ENCODE results near the gene VWA3A. TPM values are rescaled to one million over a fixed set of nuclear protein-coding genes. Genes with fewer than 3 reads are reported as not detected.

VWA3A gene
- total and polyA plus RNA-seq, 12 donors: 0.01 to 1.1 (median 0.28) TPM; not detected in 1

GRCh38 chr16:22205577-22206012, 113.3 kb downstream of the VWA3A start:
- 6 to 8% methylated on average over 11 of the region's 11 CpGs for WGBS, 2 donors
- Histone ChIP-seq H3K9me3 (peaks cover 0 to under 1% (median 0%) of the 10 kb centered on the region in 11 donors), H3K27ac (peak overlapping the region; percentile 6 to 97 (median 92)), H3K4me1 (peaks cover 0 to 47% (median 28%) of the 10 kb centered on the region in 9 donors), H3K27me3 (no peaks in the 10 kb centered on the region), H3K4me3 (peak overlapping the region in 9 of 10 donors; percentile 74 to 97 (median 91)), H3K36me3 (peaks cover 0 to 4% (median 0%) of the 10 kb centered on the region in 9 donors)
- no peak for ATAC-seq
- DNase-seq: no peak
- intact Hi-C loops (cut with DNase I): loop anchor here in 5 of 10 donors (1.0 to 5.0 kb wide), 5 partner anchors 15 to 92 kb away; partner anchors contain the start of gene POLR3E (in 4 of the 5)
- no peak for TF ChIP-seq CTCF (IDR thresholded peaks at IDR 0.05)

DNA sequence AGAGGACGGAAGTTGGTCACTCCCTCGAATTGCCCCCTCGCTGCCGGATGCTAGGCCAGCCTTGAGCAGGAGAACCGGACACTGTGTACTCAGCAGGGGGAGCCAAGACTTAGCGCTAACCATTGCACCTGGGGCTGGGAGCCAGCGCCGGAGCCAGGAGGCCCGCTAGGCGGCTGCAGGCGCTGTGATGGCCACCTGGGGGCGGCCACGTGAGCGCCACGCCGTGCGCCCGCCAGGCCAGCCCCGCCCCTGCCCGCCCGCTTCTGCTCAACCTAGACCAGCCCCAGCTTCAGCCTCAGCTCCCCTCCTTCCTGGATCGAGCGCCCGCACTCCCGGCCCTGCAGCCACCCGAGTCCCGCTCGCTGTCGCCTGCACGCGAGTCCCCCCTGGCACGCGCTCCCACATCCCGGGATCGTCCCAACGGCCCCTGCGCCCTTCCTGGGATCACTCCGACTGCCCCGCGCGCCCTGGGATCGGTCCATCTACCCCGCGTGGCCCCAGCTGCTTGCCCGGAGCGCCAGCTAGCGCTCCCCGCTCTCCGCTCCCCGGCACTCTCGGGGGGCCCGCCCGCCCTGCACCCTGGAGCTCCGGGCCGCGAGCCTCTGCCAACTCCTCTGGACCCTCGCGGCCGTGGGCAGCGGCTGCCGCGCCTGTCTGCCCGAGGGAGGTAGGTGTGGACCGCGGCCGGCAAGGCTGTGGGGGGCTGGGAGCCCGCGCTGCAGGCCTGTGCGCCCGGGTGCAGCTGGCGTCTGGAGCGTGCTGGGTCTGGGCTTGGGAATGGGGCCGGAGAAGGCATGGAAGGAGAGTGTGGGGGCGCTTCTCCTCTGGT, 113.9 kb downstream of the VWA3A start, which contains the start of gene EEF2K:
Gene EEF2K, plus strand, starts transcription at position 266 of the 829 bp plus-strand sequence. CDS start 19,452 bp downstream, outside the sequence.
- intact Hi-C loops (cut with DNase I): loop anchor here in 5 of 10 donors (1.0 to 5.0 kb wide), 5 partner anchors 16 to 91 kb away; partner anchors contain the start of gene POLR3E (in 4 of the 5)
- peaks cover 0 to 52% (median 29%) of the 10 kb centered on the region in 9 donors for H3K4me1 ChIP-seq
- no peaks in the 10 kb centered on the region for H3K27me3 ChIP-seq
- peak; percentile 74 to 96 (median 91) for TF ChIP-seq CTCF (IDR thresholded peaks at IDR 0.05)
- peaks cover 0 to 4% (median 0%) of the 10 kb centered on the region in 9 donors for H3K36me3 ChIP-seq
- DNase-seq (peak; percentile 90 to 93), ATAC-seq (peak; percentile 91 to 96 (median 94))
- peak within 1 kb of the TSS; percentile 84 to 97 (median 92) for H3K27ac ChIP-seq
- H3K9me3 ChIP-seq: peaks cover 0 to 5% (median 0%) of the 10 kb centered on the region in 11 donors
- H3K4me3 ChIP-seq: peak within 1 kb of the TSS; percentile 74 to 97 (median 88)
- WGBS, 2 donors: 0% methylated on average over 59 to 74 of the region's 74 CpGs

Other genes with a start within 250 kb of the VWA3A start
- gene NPIPB4, start 234.8 kb upstream of the VWA3A start, total RNA-seq: 10 to 100 TPM; 26.1 to 43.8 (median 31.2) TPM
- gene NPIPB4, start 234.8 kb upstream of the VWA3A start, polyA plus RNA-seq: 10 to 100 TPM in 1 of 2 donors, 1 to 10 TPM in 1; 6.9 to 29.0 TPM
- 1,000 to 10,000 TPM in 5 of 10 donors, 100 to 1,000 TPM in 5; 648 to 1,183 (median 997) TPM for gene UQCRC2, start 139.2 kb upstream of the VWA3A start, total RNA-seq
- 100 to 1,000 TPM; 183 to 266 TPM for gene UQCRC2, start 139.2 kb upstream of the VWA3A start, polyA plus RNA-seq
- gene PDZD9, start 91.4 kb upstream of the VWA3A start, total RNA-seq: not detected
- gene PDZD9, start 91.4 kb upstream of the VWA3A start, polyA plus RNA-seq: not detected
- gene MOSMO, start 84.4 kb upstream of the VWA3A start, total RNA-seq: 10 to 100 TPM in 8 of 10 donors, 1 to 10 TPM in 2; 9.8 to 13.0 (median 11.3) TPM
- gene MOSMO, start 84.4 kb upstream of the VWA3A start, polyA plus RNA-seq: 10 to 100 TPM in 1 of 2 donors, 1 to 10 TPM in 1; 7.5 to 12.6 TPM
- gene SDR42E2, start 70.0 kb downstream of the VWA3A start, total RNA-seq: under 1 TPM in 1 of 10 donors, not detected in 9; 0.09 TPM
- under 1 TPM in 1 of 2 donors, not detected in 1; 0.15 TPM for gene SDR42E2, start 70.0 kb downstream of the VWA3A start, polyA plus RNA-seq
- gene EEF2K, start 113.7 kb downstream of the VWA3A start, total RNA-seq: 10 to 100 TPM; 17.2 to 38.9 (median 23.2) TPM
- 10 to 100 TPM in 1 of 2 donors, 1 to 10 TPM in 1; 5.1 to 10.3 TPM for gene EEF2K, start 113.7 kb downstream of the VWA3A start, polyA plus RNA-seq
- gene POLR3E, start 204.9 kb downstream of the VWA3A start, total RNA-seq: 10 to 100 TPM; 27.8 to 40.7 (median 31.7) TPM
- gene POLR3E, start 204.9 kb downstream of the VWA3A start, polyA plus RNA-seq: 10 to 100 TPM; 22.3 to 23.8 TPM